Measurements from ENCODE around the gene CYSTM1.

- TF ChIP-seq CTCF (IDR thresholded peaks at IDR 0.05) (no peak), POLR2AphosphoS5 (IDR thresholded peaks at IDR 0.05) (no peak), POLR2A (IDR thresholded peaks at IDR 0.05) (no peak)
These were observed 50.4 kb downstream of the CYSTM1 start for GRCh38 chr5:140225396-140225795.
